H1 (cell line): ENCODE measurements around the gene COL21A1.

Experiments used
- CHD2 ChIP-seq: IDR thresholded peaks from 2 replicates; pipeline ENCODE4 v1.6.1; 2012; ENCODE audit warnings: low read length, improper control_type of control experiment
- CHD7 ChIP-seq: fragments of 300-600 bp; sonication (generic); IDR thresholded peaks from 2 replicates; pipeline ENCODE4 v1.7.1; 2012; ENCODE audit warnings: low read length, moderate library complexity, mild to moderate bottlenecking, inconsistent platforms; ENCODE audit not compliant: insufficient replicate concordance
- CREB1 ChIP-seq: IDR thresholded peaks from 2 replicates; pipeline ENCODE4 v1.6.1; 2012; ENCODE audit warnings: inconsistent platforms
- CTCF ChIP-seq, 3 experiments: IDR thresholded peaks; 1 replicate in 2 of 3; 2 replicates in 1 of 3; pipeline versions ENCODE4 v1.5.1 to v1.6.1; 2011; ENCODE audit warnings: low read length in 3 of 3, mild to moderate bottlenecking in 3 of 3, inconsistent platforms in 2 of 3, low read depth in 1 of 3, moderate library complexity in 1 of 3; ENCODE audit not compliant: insufficient read depth in 1 of 3; ENCODE audit errors: control extremely low read depth in 1 of 3
- GABPA ChIP-seq: IDR thresholded peaks from 2 replicates; pipeline ENCODE4 v1.6.1; 2011; ENCODE audit warnings: mild to moderate bottlenecking, low read length, moderate library complexity, borderline replicate concordance; ENCODE audit not compliant: insufficient read depth
- JUND ChIP-seq: IDR thresholded peaks from 2 replicates; pipeline ENCODE4 v1.6.1; 2011; ENCODE audit warnings: mild to moderate bottlenecking, improper control_type of control experiment, low read length
- PHF8 ChIP-seq: fragments of 200-600 bp; sonication (generic); conservative IDR thresholded peaks from 2 replicates; pipeline ENCODE4 v1.7.1; 2012; ENCODE audit warnings: low read depth, mild to moderate bottlenecking, inconsistent platforms, low read length, moderate library complexity
- POLR2A ChIP-seq, 2 experiments: IDR thresholded peaks; 1 replicate in 1 of 2; 2 replicates in 1 of 2; pipeline ENCODE4 v1.6.1; 2011; ENCODE audit warnings: low read depth in 2 of 2, low read length in 2 of 2, mild to moderate bottlenecking in 2 of 2; ENCODE audit errors: control extremely low read depth in 1 of 2
- POLR2AphosphoS5 ChIP-seq: IDR thresholded peaks from 2 replicates; pipeline ENCODE4 v1.6.1; 2011; ENCODE audit warnings: low read depth, low read length
- RFX5 ChIP-seq: IDR thresholded peaks from 2 replicates; pipeline ENCODE4 v1.6.1; 2011; ENCODE audit warnings: low read depth, low read length, improper control_type of control experiment, borderline replicate concordance

- TF ChIP-seq RFX5 (no peak), CTCF (IDR thresholded peaks at IDR 0.05; ENCODE audit: control extremely low read depth in 1 of 3, insufficient read depth in 1 of 3, low read depth in 1 of 3, low read length in 3 of 3) (no peak), CREB1 (no peak), JUND (no peak), POLR2AphosphoS5 (no peak), PHF8 (no peak), POLR2A (IDR thresholded peaks at IDR 0.05; ENCODE audit: control extremely low read depth in 1 of 2, low read depth in 2 of 2, low read length in 2 of 2) (no peak), CHD7 (no peak), CHD2 (no peak), GABPA (no peak)
Measured at GRCh38 chr6:56093776-56094175, 153.6 kb downstream of the COL21A1 start.
